ENCODE data around the gene HSPBAP1. TPM values are rescaled to one million over a fixed set of nuclear protein-coding genes. Genes with fewer than 3 reads are reported as not detected.
A peak's percentile ranks its signal among the peaks of the same experiment; 100 is the strongest.

The HSPBAP1 gene
- total RNA-seq, 2 donors from 2014 or later: 8.2 to 11.9 TPM

- ATAC-seq (ENCODE audit: insufficient number of reproducible peaks, low FRiP score, low read depth) (no peak), DNase-seq (ENCODE audit: low spot score) (no peak)
- Histone ChIP-seq H3K9me3 (no peaks in the 10 kb centered on the region), H3K4me3 (no peak overlapping the region), H3K27ac (no peak overlapping the region), H3K27me3 (replicated peaks; ENCODE audit: insufficient read depth) (no peaks in the 10 kb centered on the region), H3K4me1 (ENCODE audit: control insufficient read depth in 1 of 2, low read depth in 2 of 2) (no peaks in the 10 kb centered on the region), H3K36me3 (peaks cover 9% of the 10 kb centered on the region)
- TF ChIP-seq, protein P1, sequence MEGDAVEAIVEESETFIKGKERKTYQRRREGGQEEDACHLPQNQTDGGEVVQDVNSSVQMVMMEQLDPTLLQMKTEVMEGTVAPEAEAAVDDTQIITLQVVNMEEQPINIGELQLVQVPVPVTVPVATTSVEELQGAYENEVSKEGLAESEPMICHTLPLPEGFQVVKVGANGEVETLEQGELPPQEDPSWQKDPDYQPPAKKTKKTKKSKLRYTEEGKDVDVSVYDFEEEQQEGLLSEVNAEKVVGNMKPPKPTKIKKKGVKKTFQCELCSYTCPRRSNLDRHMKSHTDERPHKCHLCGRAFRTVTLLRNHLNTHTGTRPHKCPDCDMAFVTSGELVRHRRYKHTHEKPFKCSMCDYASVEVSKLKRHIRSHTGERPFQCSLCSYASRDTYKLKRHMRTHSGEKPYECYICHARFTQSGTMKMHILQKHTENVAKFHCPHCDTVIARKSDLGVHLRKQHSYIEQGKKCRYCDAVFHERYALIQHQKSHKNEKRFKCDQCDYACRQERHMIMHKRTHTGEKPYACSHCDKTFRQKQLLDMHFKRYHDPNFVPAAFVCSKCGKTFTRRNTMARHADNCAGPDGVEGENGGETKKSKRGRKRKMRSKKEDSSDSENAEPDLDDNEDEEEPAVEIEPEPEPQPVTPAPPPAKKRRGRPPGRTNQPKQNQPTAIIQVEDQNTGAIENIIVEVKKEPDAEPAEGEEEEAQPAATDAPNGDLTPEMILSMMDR (IDR thresholded peaks at IDR 0.05): no peak
These were observed 27.2 kb downstream of the HSPBAP1 start for GRCh38 chr3:122766430-122766829.

DNA sequence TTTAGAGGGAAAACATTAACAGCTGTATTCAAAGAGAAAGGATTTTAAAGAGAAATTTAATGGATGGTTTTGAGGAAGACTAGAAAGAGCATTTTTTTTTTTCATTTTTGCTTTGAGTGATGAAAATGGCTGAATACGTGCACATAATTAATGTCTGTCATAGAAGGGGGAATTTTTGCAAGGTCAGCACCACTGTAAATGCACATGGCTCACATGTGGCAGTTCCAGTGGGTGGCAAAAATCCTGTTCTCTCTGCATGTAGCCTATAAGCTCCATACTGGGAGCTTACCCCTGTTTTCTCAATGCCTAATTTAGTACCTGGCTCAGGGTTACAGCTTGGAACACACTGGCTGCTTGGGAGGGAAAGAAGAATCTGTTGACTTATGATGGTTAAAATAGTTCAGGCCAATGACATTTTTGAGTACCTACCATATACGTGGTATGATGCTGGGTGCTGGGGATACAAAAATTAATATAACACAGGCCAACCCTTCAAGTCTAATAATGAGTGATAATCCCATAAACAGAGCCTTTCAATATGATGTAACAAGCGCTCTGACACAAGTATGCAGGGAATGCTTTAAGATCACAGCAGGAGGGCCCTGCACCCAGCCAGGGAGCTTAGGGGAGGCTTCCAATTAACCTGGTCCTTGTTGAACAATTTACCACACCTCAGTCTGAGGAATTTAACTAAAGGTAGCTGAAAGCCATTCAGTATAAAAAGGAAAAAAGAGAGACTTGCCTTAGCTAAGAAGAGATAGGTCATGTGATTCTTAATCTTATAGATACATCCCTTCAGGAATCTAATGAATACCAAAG, 33.0 kb downstream of the HSPBAP1 start:
- no peak for DNase-seq (ENCODE audit: low spot score)
- TF ChIP-seq, protein P1 (IDR thresholded peaks at IDR 0.05): no peak
- H3K9me3 ChIP-seq: no peaks in the 10 kb centered on the region
- ATAC-seq (ENCODE audit: insufficient number of reproducible peaks, low FRiP score, low read depth): no peak
- H3K4me1 ChIP-seq (ENCODE audit: control insufficient read depth in 1 of 2, low read depth in 2 of 2): no peaks in the 10 kb centered on the region
- H3K4me3 ChIP-seq: no peak overlapping the region
- no peaks in the 10 kb centered on the region for H3K36me3 ChIP-seq
- H3K27ac ChIP-seq: no peak overlapping the region
- no peaks in the 10 kb centered on the region for H3K27me3 ChIP-seq (replicated peaks; ENCODE audit: insufficient read depth)

GRCh38 chr3:122758877-122759560, 34.6 kb downstream of the HSPBAP1 start:
- Histone ChIP-seq H3K4me1 (ENCODE audit: control insufficient read depth in 1 of 2, low read depth in 2 of 2) (no peaks in the 10 kb centered on the region), H3K9me3 (no peaks in the 10 kb centered on the region), H3K36me3 (no peaks in the 10 kb centered on the region), H3K27ac (no peak overlapping the region), H3K4me3 (no peak overlapping the region), H3K27me3 (replicated peaks; ENCODE audit: insufficient read depth) (no peaks in the 10 kb centered on the region)
- TF ChIP-seq, protein P1 (IDR thresholded peaks at IDR 0.05): no peak
- ATAC-seq (ENCODE audit: insufficient number of reproducible peaks, low FRiP score, low read depth) (no peak), DNase-seq (ENCODE audit: low spot score) (no peak)

DNA sequence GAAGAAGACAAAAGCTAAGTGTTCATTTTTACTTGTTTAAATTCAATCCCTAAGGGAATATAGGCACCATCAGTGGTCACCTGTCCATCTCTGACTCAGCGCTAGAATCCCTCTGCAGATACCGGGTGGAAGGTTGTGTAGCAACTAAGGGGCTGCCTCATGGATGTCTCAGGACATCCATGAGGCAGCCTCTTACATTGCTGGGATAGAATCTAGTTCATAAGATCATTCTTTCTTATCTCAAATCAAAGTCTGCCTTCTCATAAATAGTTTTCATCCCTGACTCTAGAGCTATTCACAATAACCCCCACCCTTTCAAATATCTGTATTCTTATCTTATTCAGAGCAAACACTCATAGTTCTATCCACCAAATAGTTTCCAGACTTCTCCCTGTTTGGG, 38.1 kb downstream of the HSPBAP1 start:
- Histone ChIP-seq H3K27ac (no peak overlapping the region), H3K4me3 (no peak overlapping the region), H3K9me3 (no peaks in the 10 kb centered on the region), H3K27me3 (replicated peaks; ENCODE audit: insufficient read depth) (no peaks in the 10 kb centered on the region), H3K4me1 (ENCODE audit: control insufficient read depth in 1 of 2, low read depth in 2 of 2) (no peaks in the 10 kb centered on the region), H3K36me3 (no peaks in the 10 kb centered on the region)
- TF ChIP-seq, protein P1 (IDR thresholded peaks at IDR 0.05): no peak
- DNase-seq (ENCODE audit: low spot score) (no peak), ATAC-seq (ENCODE audit: insufficient number of reproducible peaks, low FRiP score, low read depth) (no peak)

DNA sequence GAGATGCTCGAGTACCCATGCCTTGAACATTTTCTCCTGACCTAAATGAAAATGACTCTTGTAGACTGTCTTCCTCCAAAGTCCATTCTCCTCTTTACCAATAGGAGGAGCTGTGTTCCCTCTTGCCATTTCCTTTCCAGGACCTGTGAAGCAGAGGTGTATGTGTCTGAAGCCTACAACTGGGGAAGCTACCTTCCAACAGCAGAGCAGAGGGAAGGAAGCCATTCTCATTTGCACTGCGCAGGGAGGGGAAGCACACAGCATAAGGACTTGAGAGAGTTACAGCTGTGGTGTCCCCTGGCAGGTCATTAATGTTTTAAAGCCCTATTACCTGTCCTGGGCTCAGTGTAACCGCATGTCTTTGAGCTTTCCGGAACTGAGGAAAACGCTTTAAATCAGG, 38.7 kb downstream of the HSPBAP1 start:
- Histone ChIP-seq H3K4me3 (no peak overlapping the region), H3K27ac (no peak overlapping the region), H3K36me3 (no peaks in the 10 kb centered on the region), H3K9me3 (no peaks in the 10 kb centered on the region), H3K4me1 (ENCODE audit: control insufficient read depth in 1 of 2, low read depth in 2 of 2) (no peaks in the 10 kb centered on the region), H3K27me3 (replicated peaks; ENCODE audit: insufficient read depth) (no peaks in the 10 kb centered on the region)
- DNase-seq (ENCODE audit: low spot score) (no peak), ATAC-seq (ENCODE audit: insufficient number of reproducible peaks, low FRiP score, low read depth) (no peak)
- TF ChIP-seq, protein P1 (IDR thresholded peaks at IDR 0.05): peak; percentile 33
